Natural killer cell treated with Interleukin-12 subunit alpha and Interleukin-12 subunit beta and Interleukin-15 and Interleukin-18, amount 100 ng/mL, for 72 hours (primary cell): ENCODE data around the gene NUDT13. TPM values are rescaled to one million over a fixed set of nuclear protein-coding genes. Genes with fewer than 3 reads are reported as not detected.

Experiments used
- ATAC-seq, 2 donors: fragments of 150-1000 bp; cut with Tn5 transposase in 1 of 2; sonication (Bioruptor Pico), chemical (Tn5 transposase) in 1 of 2; 2 replicates each; pipeline ENCODE4 v1.10.0; 2021
- DNase-seq: peaks from one replicate; pipeline ENCODE4 v3.0.0; 2022; ENCODE audit warnings: low spot score
- H3K27ac Mint-ChIP-seq, 2 donors: 1 replicate in 1 of 2; 2 replicates in 1 of 2; pipeline ENCODE4 v1.8.0; 2022; ENCODE audit warnings: mixed read lengths in 2 of 2, mild to moderate bottlenecking in 1 of 2, moderate library complexity in 1 of 2
- H3K27me3 Mint-ChIP-seq, 2 donors: 1 replicate in 1 of 2; 2 replicates in 1 of 2; pipeline ENCODE4 v1.8.0; 2022; ENCODE audit warnings: mixed read lengths in 2 of 2
- H3K36me3 Mint-ChIP-seq: one replicate; pipeline ENCODE4 v1.8.0; 2022; ENCODE audit warnings: mixed read lengths
- H3K4me1 Mint-ChIP-seq, 2 donors: 1 replicate in 1 of 2; 2 replicates in 1 of 2; pipeline ENCODE4 v1.8.0; 2022; ENCODE audit warnings: low read depth in 2 of 2, mixed read lengths in 2 of 2, mild to moderate bottlenecking in 1 of 2
- H3K4me3 Mint-ChIP-seq: one replicate; pipeline ENCODE4 v1.8.0; 2022; ENCODE audit warnings: mixed read lengths
- H3K9me3 Mint-ChIP-seq: 2 replicates; pipeline ENCODE4 v1.8.0; 2022; ENCODE audit warnings: mixed read lengths
- total RNA-seq, 2 donors: library from RNA; stranded (reverse); gene quantifications; one replicate each; pipeline ENCODE4 v1.2.3, GENCODE V29; 2022

NUDT13 gene
- 1 to 10 TPM; 1.1 to 1.3 TPM for total RNA-seq

- Mint-ChIP-seq H3K4me3 (peak within 1 kb of the TSS; percentile 74), H3K36me3 (peaks cover 10% of the 10 kb centered on the region), H3K27ac (peak within 1 kb of the TSS; percentile 53 to 92), H3K9me3 (no peaks in the 10 kb centered on the region), H3K4me1 (peaks cover 6% of the 10 kb centered on the region in 2 donors), H3K27me3 (no peaks in the 10 kb centered on the region)
- no peak for DNase-seq
- ATAC-seq = peak; percentile 65 to 83
These were observed at the start of gene NUDT13 for GRCh38 chr10:73110345-73110849. NUDT13 (plus strand) TSS chr10:73110455; CDS start chr10:73114366, 3,911 bp downstream.

- H3K9me3 Mint-ChIP-seq = no peaks in the 10 kb centered on the region
- peaks cover 8 to 15% of the 10 kb centered on the region in 2 donors for H3K4me1 Mint-ChIP-seq
- peak overlapping the region; percentile 21 for H3K4me3 Mint-ChIP-seq
- ATAC-seq = peak in 1 of 2 donors; percentile 66
- DNase-seq = no peak
- H3K36me3 Mint-ChIP-seq = peaks cover 6% of the 10 kb centered on the region
- H3K27ac Mint-ChIP-seq = peak overlapping the region; percentile 14 to 37
- no peaks in the 10 kb centered on the region for H3K27me3 Mint-ChIP-seq
These were observed 49.3 kb upstream of the NUDT13 start for GRCh38 chr10:73060738-73061635.

- ATAC-seq = no peak
- no peak overlapping the region for H3K4me3 Mint-ChIP-seq
- H3K36me3 Mint-ChIP-seq = peaks cover 6% of the 10 kb centered on the region
- no peaks in the 10 kb centered on the region for H3K9me3 Mint-ChIP-seq
- peaks cover 8 to 15% of the 10 kb centered on the region in 2 donors for H3K4me1 Mint-ChIP-seq
- DNase-seq = no peak
- H3K27me3 Mint-ChIP-seq = no peaks in the 10 kb centered on the region
- H3K27ac Mint-ChIP-seq = peak overlapping the region in 1 of 2 donors; percentile 14
These were observed 48.5 kb upstream of the NUDT13 start for GRCh38 chr10:73061743-73062142.

GRCh38 chr10:73065441-73065840, 44.8 kb upstream of the NUDT13 start:
- Mint-ChIP-seq H3K36me3 (peaks cover 13% of the 10 kb centered on the region), H3K27ac (no peak overlapping the region)

GRCh38 chr10:73073627-73074026, 36.6 kb upstream of the NUDT13 start:
- ATAC-seq (no peak), DNase-seq (no peak)
- Mint-ChIP-seq H3K27me3 (no peaks in the 10 kb centered on the region), H3K4me1 (peaks cover 5 to 9% of the 10 kb centered on the region in 2 donors), H3K27ac (peak overlapping the region in 1 of 2 donors; percentile 51), H3K36me3 (peaks cover 5% of the 10 kb centered on the region), H3K9me3 (no peaks in the 10 kb centered on the region), H3K4me3 (no peak overlapping the region)

More at GRCh38 chr10:73065441-73065840, 44.8 kb upstream of the NUDT13 start:
- peaks cover 5 to 7% of the 10 kb centered on the region in 2 donors for H3K4me1 Mint-ChIP-seq
- H3K4me3 Mint-ChIP-seq = no peak overlapping the region
- ATAC-seq (no peak), DNase-seq (no peak)
- H3K9me3 Mint-ChIP-seq = no peaks in the 10 kb centered on the region
- no peaks in the 10 kb centered on the region for H3K27me3 Mint-ChIP-seq

- ATAC-seq (no peak), DNase-seq (no peak)
- H3K4me1 Mint-ChIP-seq = peaks cover 11 to 17% of the 10 kb centered on the region in 2 donors
- no peaks in the 10 kb centered on the region for H3K9me3 Mint-ChIP-seq
- H3K27me3 Mint-ChIP-seq = no peaks in the 10 kb centered on the region
- no peak overlapping the region for H3K27ac Mint-ChIP-seq
- no peak overlapping the region for H3K4me3 Mint-ChIP-seq
- H3K36me3 Mint-ChIP-seq = peaks cover 5% of the 10 kb centered on the region
These were observed 34.4 kb upstream of the NUDT13 start for GRCh38 chr10:73075829-73076228.

GRCh38 chr10:73076360-73077183, 33.7 kb upstream of the NUDT13 start:
- Mint-ChIP-seq H3K27ac (peak overlapping the region; percentile 12 to 57), H3K9me3 (no peaks in the 10 kb centered on the region), H3K36me3 (peaks cover 5% of the 10 kb centered on the region), H3K27me3 (no peaks in the 10 kb centered on the region), H3K4me3 (peak overlapping the region; percentile 20), H3K4me1 (peaks cover 11 to 17% of the 10 kb centered on the region in 2 donors)
- ATAC-seq (no peak), DNase-seq (no peak)

- DNase-seq (no peak), ATAC-seq (peak in 1 of 2 donors; percentile 69)
- H3K9me3 Mint-ChIP-seq = no peaks in the 10 kb centered on the region
- no peaks in the 10 kb centered on the region for H3K36me3 Mint-ChIP-seq
- H3K4me3 Mint-ChIP-seq = no peak overlapping the region
- no peak overlapping the region for H3K27ac Mint-ChIP-seq
- no peaks in the 10 kb centered on the region for H3K27me3 Mint-ChIP-seq
- H3K4me1 Mint-ChIP-seq = peaks cover 13 to 21% of the 10 kb centered on the region in 2 donors
These were observed 30.3 kb upstream of the NUDT13 start for GRCh38 chr10:73079779-73080541.

GRCh38 chr10:73083221-73083620, 27.0 kb upstream of the NUDT13 start:
- DNase-seq (no peak), ATAC-seq (no peak)
- H3K9me3 Mint-ChIP-seq = no peaks in the 10 kb centered on the region
- H3K27ac Mint-ChIP-seq = no peak overlapping the region
- no peaks in the 10 kb centered on the region for H3K27me3 Mint-ChIP-seq
- peaks cover 11 to 14% of the 10 kb centered on the region in 2 donors for H3K4me1 Mint-ChIP-seq
- no peaks in the 10 kb centered on the region for H3K36me3 Mint-ChIP-seq
- H3K4me3 Mint-ChIP-seq = no peak overlapping the region

GRCh38 chr10:73084209-73084608, 26.0 kb upstream of the NUDT13 start:
- ATAC-seq (no peak), DNase-seq (no peak)
- H3K27me3 Mint-ChIP-seq = no peaks in the 10 kb centered on the region
- no peak overlapping the region for H3K27ac Mint-ChIP-seq
- H3K36me3 Mint-ChIP-seq = no peaks in the 10 kb centered on the region
- H3K4me1 Mint-ChIP-seq = peaks cover 15 to 20% of the 10 kb centered on the region in 2 donors
- H3K4me3 Mint-ChIP-seq = no peak overlapping the region
- H3K9me3 Mint-ChIP-seq = no peaks in the 10 kb centered on the region

GRCh38 chr10:73086816-73087215, 23.4 kb upstream of the NUDT13 start:
- ATAC-seq (no peak), DNase-seq (no peak)
- H3K36me3 Mint-ChIP-seq = no peaks in the 10 kb centered on the region
- H3K4me3 Mint-ChIP-seq = no peak overlapping the region
- no peaks in the 10 kb centered on the region for H3K9me3 Mint-ChIP-seq
- no peaks in the 10 kb centered on the region for H3K27me3 Mint-ChIP-seq
- H3K27ac Mint-ChIP-seq = no peak overlapping the region
- peaks cover 11 to 12% of the 10 kb centered on the region in 2 donors for H3K4me1 Mint-ChIP-seq

- Mint-ChIP-seq H3K27me3 (no peaks in the 10 kb centered on the region), H3K9me3 (no peaks in the 10 kb centered on the region), H3K27ac (no peak overlapping the region), H3K4me3 (no peak overlapping the region), H3K36me3 (no peaks in the 10 kb centered on the region), H3K4me1 (peaks cover 8 to 12% of the 10 kb centered on the region in 2 donors)
- DNase-seq (no peak), ATAC-seq (peak; percentile 38 to 48)
These were observed 22.0 kb upstream of the NUDT13 start for GRCh38 chr10:73088304-73088703.

- DNase-seq (no peak), ATAC-seq (no peak)
- no peak overlapping the region for H3K27ac Mint-ChIP-seq
- H3K36me3 Mint-ChIP-seq = no peaks in the 10 kb centered on the region
- H3K4me3 Mint-ChIP-seq = no peak overlapping the region
- no peaks in the 10 kb centered on the region for H3K9me3 Mint-ChIP-seq
- H3K4me1 Mint-ChIP-seq = peaks cover 20 to 36% of the 10 kb centered on the region in 2 donors
- H3K27me3 Mint-ChIP-seq = no peaks in the 10 kb centered on the region
These were observed 17.4 kb upstream of the NUDT13 start for GRCh38 chr10:73092830-73093229.
